Effector memory CD8-positive, alpha-beta T cell (primary cell): Measurements from ENCODE around the gene SLC2A13.
A peak's percentile ranks its signal among the peaks of the same experiment; 100 is the strongest.
"Not testable (repeated sequence)": the region's sequence is repeated elsewhere in the genome, so short reads cannot be mapped to it uniquely, and the experiment has no call there.

Experiments
- ATAC-seq: fragments of 150-1000 bp; cut with Tn5 transposase; replicated peaks from 2 replicates; pipeline ENCODE4 v1.10.0; 2021; ENCODE audit warnings: mild to moderate bottlenecking, moderate library complexity
- DNase-seq, 3 experiments: peaks; one replicate each; pipeline ENCODE4 v3.0.0; 2021
- H3K27ac Mint-ChIP-seq, 2 donors: one replicate each; pipeline ENCODE4 v1.8.0; 2022; ENCODE audit warnings: mild to moderate bottlenecking in 2 of 2, mixed read lengths in 2 of 2, moderate library complexity in 2 of 2
- H3K27me3 Mint-ChIP-seq, 2 donors: one replicate each; pipeline ENCODE4 v1.8.0; 2022; ENCODE audit warnings: mixed read lengths in 2 of 2
- H3K36me3 Mint-ChIP-seq: one replicate; pipeline ENCODE4 v1.8.0; 2022; ENCODE audit warnings: mild to moderate bottlenecking, moderate library complexity, mixed read lengths; ENCODE audit not compliant: insufficient read depth
- H3K4me1 Mint-ChIP-seq, 2 donors: one replicate each; pipeline ENCODE4 v1.8.0; 2022; ENCODE audit warnings: low read depth in 2 of 2, mixed read lengths in 2 of 2
- H3K4me3 Mint-ChIP-seq, 2 donors: one replicate each; pipeline ENCODE4 v1.8.0; 2022; ENCODE audit warnings: mild to moderate bottlenecking in 2 of 2, mixed read lengths in 2 of 2, moderate library complexity in 2 of 2
- H3K9me3 Mint-ChIP-seq, 2 donors: one replicate each; pipeline ENCODE4 v1.8.0; 2022; ENCODE audit warnings: mixed read lengths in 2 of 2

SLC2A13 gene

GRCh38 chr12:39835517-39836489 is 270.1 kb downstream of the SLC2A13 start:
- no peak for ATAC-seq
- no peak for DNase-seq
- H3K4me3 Mint-ChIP-seq, result no peak overlapping the region
- H3K27me3 Mint-ChIP-seq, result no peaks in the 10 kb centered on the region
- H3K4me1 Mint-ChIP-seq, result no peaks in the 10 kb centered on the region
- H3K27ac Mint-ChIP-seq, result no peak overlapping the region
- no peaks in the 10 kb centered on the region for H3K36me3 Mint-ChIP-seq
- H3K9me3 Mint-ChIP-seq, result no peaks in the 10 kb centered on the region

GRCh38 chr12:39831587-39832315 is 274.1 kb downstream of the SLC2A13 start:
- H3K36me3 Mint-ChIP-seq, result no peaks in the 10 kb centered on the region
- no peaks in the 10 kb centered on the region for H3K27me3 Mint-ChIP-seq
- no peak for ATAC-seq
- H3K27ac Mint-ChIP-seq, result no peak overlapping the region
- H3K9me3 Mint-ChIP-seq, result no peaks in the 10 kb centered on the region
- H3K4me1 Mint-ChIP-seq, result no peaks in the 10 kb centered on the region
- H3K4me3 Mint-ChIP-seq, result no peak overlapping the region
- DNase-seq, result no peak

- DNase-seq (no peak), ATAC-seq (no peak)
- H3K9me3 Mint-ChIP-seq, result no peaks in the 10 kb centered on the region
- H3K4me1 Mint-ChIP-seq, result no peaks in the 10 kb centered on the region
- no peaks in the 10 kb centered on the region for H3K36me3 Mint-ChIP-seq
- no peak overlapping the region for H3K27ac Mint-ChIP-seq
- no peak overlapping the region for H3K4me3 Mint-ChIP-seq
- no peaks in the 10 kb centered on the region for H3K27me3 Mint-ChIP-seq
These were observed 274.9 kb downstream of the SLC2A13 start for GRCh38 chr12:39830852-39831520.

GRCh38 chr12:39830171-39830570 is 275.7 kb downstream of the SLC2A13 start:
- no peaks in the 10 kb centered on the region for H3K9me3 Mint-ChIP-seq
- H3K4me1 Mint-ChIP-seq, result no peaks in the 10 kb centered on the region
- no peak overlapping the region for H3K27ac Mint-ChIP-seq
- no peak for ATAC-seq
- no peaks in the 10 kb centered on the region for H3K36me3 Mint-ChIP-seq
- no peak overlapping the region for H3K4me3 Mint-ChIP-seq
- H3K27me3 Mint-ChIP-seq, result no peaks in the 10 kb centered on the region
- DNase-seq, result no peak

- ATAC-seq (no peak), DNase-seq (no peak)
- Mint-ChIP-seq H3K9me3 (no peaks in the 10 kb centered on the region), H3K27ac (no peak overlapping the region), H3K27me3 (no peaks in the 10 kb centered on the region), H3K4me3 (no peak overlapping the region), H3K4me1 (no peaks in the 10 kb centered on the region), H3K36me3 (no peaks in the 10 kb centered on the region)
These were observed 281.2 kb downstream of the SLC2A13 start for GRCh38 chr12:39824505-39825212.

- H3K27ac Mint-ChIP-seq, result no peak overlapping the region
- no peaks in the 10 kb centered on the region for H3K27me3 Mint-ChIP-seq
- H3K9me3 Mint-ChIP-seq, result no peaks in the 10 kb centered on the region
- ATAC-seq, result no peak
- no peaks in the 10 kb centered on the region for H3K4me1 Mint-ChIP-seq
- no peak for DNase-seq
- no peaks in the 10 kb centered on the region for H3K36me3 Mint-ChIP-seq
- H3K4me3 Mint-ChIP-seq, result no peak overlapping the region
These were observed 289.2 kb downstream of the SLC2A13 start for GRCh38 chr12:39816671-39817185.

GRCh38 chr12:39815746-39816145 is 290.1 kb downstream of the SLC2A13 start:
- Mint-ChIP-seq H3K9me3 (no peaks in the 10 kb centered on the region), H3K4me1 (no peaks in the 10 kb centered on the region), H3K36me3 (no peaks in the 10 kb centered on the region), H3K27me3 (no peaks in the 10 kb centered on the region), H3K4me3 (no peak overlapping the region), H3K27ac (no peak overlapping the region)
- no peak for ATAC-seq
- no peak for DNase-seq

- H3K4me3 Mint-ChIP-seq, result no peak overlapping the region
These were observed 291.3 kb downstream of the SLC2A13 start for GRCh38 chr12:39814626-39815025.

GRCh38 chr12:39813776-39814175 is 292.1 kb downstream of the SLC2A13 start:
- no peak for ATAC-seq
- Mint-ChIP-seq H3K4me3 (no peak overlapping the region), H3K9me3 (no peaks in the 10 kb centered on the region), H3K4me1 (no peaks in the 10 kb centered on the region), H3K27ac (no peak overlapping the region), H3K36me3 (no peaks in the 10 kb centered on the region), H3K27me3 (no peaks in the 10 kb centered on the region)
- no peak for DNase-seq

More at GRCh38 chr12:39814626-39815025, 291.3 kb downstream of the SLC2A13 start:
- ATAC-seq (no peak), DNase-seq (no peak)
- no peaks in the 10 kb centered on the region for H3K9me3 Mint-ChIP-seq
- H3K27me3 Mint-ChIP-seq, result no peaks in the 10 kb centered on the region
- H3K4me1 Mint-ChIP-seq, result no peaks in the 10 kb centered on the region
- H3K36me3 Mint-ChIP-seq, result no peaks in the 10 kb centered on the region
- H3K27ac Mint-ChIP-seq, result no peak overlapping the region

- DNase-seq, H3K9me3 Mint-ChIP-seq, H3K36me3 Mint-ChIP-seq, H3K4me3 Mint-ChIP-seq, ATAC-seq, H3K27ac Mint-ChIP-seq, H3K27me3 Mint-ChIP-seq, H3K4me1 Mint-ChIP-seq: not testable (repeated sequence)
These were observed 293.4 kb downstream of the SLC2A13 start for GRCh38 chr12:39812456-39812855.

GRCh38 chr12:39807043-39807442 is 298.8 kb downstream of the SLC2A13 start:
- Mint-ChIP-seq H3K9me3 (no peaks in the 10 kb centered on the region), H3K4me3 (no peak overlapping the region), H3K27ac (no peak overlapping the region), H3K36me3 (no peaks in the 10 kb centered on the region), H3K4me1 (peaks cover 0 to 6% of the 10 kb centered on the region in 2 donors), H3K27me3 (no peaks in the 10 kb centered on the region)
- DNase-seq (no peak), ATAC-seq (no peak)

- ATAC-seq, result no peak
- no peak overlapping the region for H3K4me3 Mint-ChIP-seq
- H3K27me3 Mint-ChIP-seq, result no peaks in the 10 kb centered on the region
- H3K4me1 Mint-ChIP-seq, result peaks cover 0 to 6% of the 10 kb centered on the region in 2 donors
- DNase-seq, result no peak
- H3K9me3 Mint-ChIP-seq, result no peaks in the 10 kb centered on the region
- H3K36me3 Mint-ChIP-seq, result no peaks in the 10 kb centered on the region
- H3K27ac Mint-ChIP-seq, result no peak overlapping the region
These were observed 300.2 kb downstream of the SLC2A13 start for GRCh38 chr12:39805651-39806050.

- DNase-seq (no peak), ATAC-seq (no peak)
- Mint-ChIP-seq H3K27me3 (no peaks in the 10 kb centered on the region), H3K27ac (peak overlapping the region in 1 of 2 donors; percentile 7), H3K4me3 (no peak overlapping the region), H3K4me1 (peaks cover 0 to 6% of the 10 kb centered on the region in 2 donors), H3K9me3 (no peaks in the 10 kb centered on the region), H3K36me3 (no peaks in the 10 kb centered on the region)
These were observed 301.0 kb downstream of the SLC2A13 start for GRCh38 chr12:39804898-39805297.
